C4-2B (cell line): Measurements from ENCODE around the gene TRAFD1.

Experiments used
- CTCF ChIP-seq: fragments of 450-650 bp; conservative IDR thresholded peaks from 2 replicates; pipeline ENCODE4 v1.5.1; 2017; ENCODE audit warnings: mild to moderate bottlenecking
- ZFX ChIP-seq: fragments of 450-650 bp; IDR thresholded peaks from 2 replicates; pipeline ENCODE4 v1.6.1; 2017

- TF ChIP-seq CTCF, result no peak
- TF ChIP-seq ZFX, result no peak
Observed at GRCh38 chr12:112182499-112182898, 57.1 kb downstream of the TRAFD1 start.
